GM18520 (cell line): Measurements from ENCODE around the gene DNAJB7.
"Not testable (repeated sequence)": the region's sequence is repeated elsewhere in the genome, so short reads cannot be mapped to it uniquely, and the experiment has no call there.

ENCODE experiments used
- ATAC-seq: cut with Tn5 transposase; IDR thresholded peaks from one replicate; pipeline ENCODE4 v1.9.1; 2021; ENCODE audit not compliant: unreplicated experiment

DNAJB7 gene

GRCh38 chr22:40845816-40846215 lies 16.1 kb downstream of the DNAJB7 start:
- not testable (repeated sequence) for ATAC-seq

GRCh38 chr22:40844951-40845350 lies 17.0 kb downstream of the DNAJB7 start:
- no peak for ATAC-seq

- no peak for ATAC-seq
Measured at GRCh38 chr22:40838486-40838885, 23.4 kb downstream of the DNAJB7 start.

GRCh38 chr22:40834619-40835018 lies 27.3 kb downstream of the DNAJB7 start:
- ATAC-seq: no peak

- no peak for ATAC-seq
Measured at GRCh38 chr22:40829131-40829530, 32.8 kb downstream of the DNAJB7 start.

GRCh38 chr22:40826984-40827741 lies 34.8 kb downstream of the DNAJB7 start:
- no peak for ATAC-seq

- not testable (repeated sequence) for ATAC-seq
Measured at GRCh38 chr22:40826292-40826691, 35.6 kb downstream of the DNAJB7 start.

GRCh38 chr22:40823426-40823825 lies 38.5 kb downstream of the DNAJB7 start:
- no peak for ATAC-seq

GRCh38 chr22:40819599-40820140 lies 42.2 kb downstream of the DNAJB7 start:
- ATAC-seq: no peak

GRCh38 chr22:40818747-40819598 lies 42.9 kb downstream of the DNAJB7 start, which contains the start of gene SLC25A17:
SLC25A17 (minus strand) TSS chr22:40819346; CDS start chr22:40819248, 98 bp downstream.
- peak; percentile 56 for ATAC-seq

GRCh38 chr22:40818192-40818746 lies 43.6 kb downstream of the DNAJB7 start:
- no peak for ATAC-seq

GRCh38 chr22:40817737-40818136 lies 44.2 kb downstream of the DNAJB7 start:
- ATAC-seq: no peak

GRCh38 chr22:40813912-40814315 lies 48.0 kb downstream of the DNAJB7 start:
- ATAC-seq: no peak
